DND-41 (cell line): ENCODE results near the gene MICU1.

Source experiments
- EZH2 ChIP-seq: IDR thresholded peaks from 3 replicates; pipeline ENCODE4 v1.6.1; 2012; ENCODE audit warnings: borderline replicate concordance, low read depth, mild to moderate bottlenecking, moderate library complexity, low read length, inconsistent platforms; ENCODE audit not compliant: severe bottlenecking
- TF ChIP-seq, protein P1 (sequence below): IDR thresholded peaks from 2 replicates; pipeline ENCODE4 v1.5.1; 2012; ENCODE audit warnings: borderline replicate concordance, low read length, moderate library complexity, mild to moderate bottlenecking; ENCODE audit not compliant: poor library complexity, severe bottlenecking; ENCODE audit errors: extremely low read depth

DNA sequence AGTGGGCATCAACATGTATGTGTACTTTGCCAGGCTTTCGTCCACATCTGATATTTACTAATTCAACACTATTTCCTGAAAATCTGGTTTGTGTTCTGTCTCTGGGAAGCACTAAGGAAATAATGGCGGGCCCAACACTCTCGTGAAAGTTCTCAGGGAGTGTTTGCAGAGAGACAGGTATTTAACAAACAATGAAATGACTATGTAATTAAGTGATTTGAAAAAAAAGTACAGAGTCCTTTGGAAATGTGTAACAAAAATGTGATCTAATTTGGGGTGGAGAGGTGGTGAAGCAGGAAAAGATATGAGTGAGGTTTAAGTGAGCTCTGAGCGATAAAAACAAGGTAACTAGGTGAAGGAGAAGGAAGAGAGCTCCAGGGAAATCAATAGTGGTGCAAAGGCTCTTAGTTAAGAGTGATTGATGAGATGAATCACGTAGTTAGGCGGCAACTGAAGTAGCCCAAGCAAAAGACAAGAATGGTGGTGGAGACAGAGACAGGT, 175.9 kb downstream of the MICU1 start:
- TF ChIP-seq, protein P1, sequence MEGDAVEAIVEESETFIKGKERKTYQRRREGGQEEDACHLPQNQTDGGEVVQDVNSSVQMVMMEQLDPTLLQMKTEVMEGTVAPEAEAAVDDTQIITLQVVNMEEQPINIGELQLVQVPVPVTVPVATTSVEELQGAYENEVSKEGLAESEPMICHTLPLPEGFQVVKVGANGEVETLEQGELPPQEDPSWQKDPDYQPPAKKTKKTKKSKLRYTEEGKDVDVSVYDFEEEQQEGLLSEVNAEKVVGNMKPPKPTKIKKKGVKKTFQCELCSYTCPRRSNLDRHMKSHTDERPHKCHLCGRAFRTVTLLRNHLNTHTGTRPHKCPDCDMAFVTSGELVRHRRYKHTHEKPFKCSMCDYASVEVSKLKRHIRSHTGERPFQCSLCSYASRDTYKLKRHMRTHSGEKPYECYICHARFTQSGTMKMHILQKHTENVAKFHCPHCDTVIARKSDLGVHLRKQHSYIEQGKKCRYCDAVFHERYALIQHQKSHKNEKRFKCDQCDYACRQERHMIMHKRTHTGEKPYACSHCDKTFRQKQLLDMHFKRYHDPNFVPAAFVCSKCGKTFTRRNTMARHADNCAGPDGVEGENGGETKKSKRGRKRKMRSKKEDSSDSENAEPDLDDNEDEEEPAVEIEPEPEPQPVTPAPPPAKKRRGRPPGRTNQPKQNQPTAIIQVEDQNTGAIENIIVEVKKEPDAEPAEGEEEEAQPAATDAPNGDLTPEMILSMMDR, result no peak
- no peak for TF ChIP-seq EZH2
